HG03460 (cell line): ENCODE measurements around the gene CBLB.

Source experiments
- ATAC-seq: cut with Tn5 transposase; IDR thresholded peaks from one replicate; pipeline ENCODE4 v1.9.1; 2021; ENCODE audit not compliant: unreplicated experiment

Gene CBLB

DNA sequence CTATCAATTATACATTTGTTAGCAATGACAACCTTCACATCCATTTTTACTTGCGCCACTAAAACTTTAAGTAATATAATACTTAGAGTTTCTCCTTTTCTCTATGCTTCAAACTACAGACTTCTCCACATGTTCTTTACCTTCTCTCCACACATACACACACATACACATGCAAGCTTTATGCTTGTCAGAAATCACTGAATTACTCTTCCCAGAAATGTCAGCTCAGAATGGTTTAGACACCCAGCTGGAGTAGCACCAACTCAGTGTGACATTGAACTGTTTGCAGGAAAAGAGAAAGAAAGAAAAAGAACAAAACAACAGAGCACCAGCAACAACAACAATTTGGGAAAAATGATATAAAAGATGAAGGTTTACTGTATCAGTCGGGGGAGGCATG, 20.9 kb downstream of the CBLB start:
- no peak for ATAC-seq

DNA sequence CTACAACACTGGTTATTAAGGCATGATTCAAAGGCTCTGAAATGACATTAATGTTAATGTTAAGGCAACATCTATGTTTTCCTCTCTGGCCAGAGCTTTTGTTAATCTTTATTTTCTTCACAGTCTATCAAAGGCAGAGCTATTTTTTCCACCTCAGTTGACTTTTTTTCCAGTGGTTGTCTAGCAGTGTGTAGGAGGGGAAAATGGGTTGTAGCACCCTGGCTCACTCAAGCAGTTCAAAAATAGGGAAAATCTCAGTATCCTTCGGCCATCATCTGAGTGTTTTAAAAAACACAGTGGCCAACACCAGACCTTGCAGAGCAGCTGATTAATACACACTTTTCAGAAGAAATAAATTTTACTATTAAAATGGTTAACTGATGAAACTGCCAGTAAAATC, 21.4 kb downstream of the CBLB start:
- no peak for ATAC-seq

DNA sequence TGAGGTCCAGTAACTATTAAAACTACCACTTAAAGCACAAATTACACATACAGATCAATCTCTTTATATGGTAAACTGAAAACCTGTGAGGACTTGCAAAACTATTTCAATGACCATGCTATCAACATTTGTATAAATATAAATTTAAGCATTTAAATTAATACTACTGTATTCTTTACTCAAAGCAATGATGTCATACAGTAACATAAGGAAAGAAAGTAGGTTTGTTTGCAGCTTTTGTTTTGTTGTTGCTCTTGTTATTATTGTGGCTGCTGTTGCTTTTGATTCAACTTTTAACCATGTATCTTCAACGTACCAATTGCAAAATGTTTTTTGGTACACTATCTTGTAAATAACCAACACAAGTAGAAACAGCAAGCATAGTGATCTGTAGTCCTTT, 22.0 kb downstream of the CBLB start:
- no peak for ATAC-seq

DNA sequence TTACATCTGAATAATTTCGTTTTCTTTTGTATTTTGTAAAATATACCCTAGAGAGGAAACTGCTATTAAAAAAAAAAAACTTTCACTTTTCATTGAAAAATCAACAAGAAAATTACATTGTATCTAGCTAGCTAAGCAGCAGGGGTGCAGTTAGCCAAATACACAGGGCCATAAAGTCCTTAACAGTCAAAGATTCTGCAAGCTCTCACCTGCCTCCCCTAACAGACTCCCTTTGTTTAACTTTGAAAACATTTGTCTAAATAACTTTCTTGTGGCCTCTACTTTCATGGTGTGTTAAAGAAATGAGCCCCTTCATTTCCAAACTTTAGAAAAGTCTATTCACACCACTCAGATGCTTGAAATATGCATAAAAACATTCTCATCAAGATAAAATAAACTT, 23.3 kb downstream of the CBLB start:
- no peak for ATAC-seq

DNA sequence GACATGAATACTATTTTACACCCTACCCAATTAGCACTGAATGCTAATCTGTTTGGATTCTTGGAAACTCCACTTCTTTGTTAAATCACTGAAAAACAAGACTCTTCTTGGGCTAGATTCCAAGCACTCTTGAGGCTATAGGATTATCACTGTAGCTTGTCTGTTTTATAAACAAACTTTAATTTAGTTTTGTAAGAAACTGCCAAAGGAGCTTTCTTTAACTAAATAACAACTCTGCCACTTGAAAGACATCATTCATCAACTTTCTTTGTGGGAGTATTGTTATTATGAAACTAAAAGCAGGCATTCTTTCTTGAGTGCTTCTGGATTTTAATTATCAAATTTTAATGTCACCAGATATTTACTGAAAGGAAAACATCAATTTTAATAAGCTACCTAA, 24.1 kb downstream of the CBLB start:
- no peak for ATAC-seq

DNA sequence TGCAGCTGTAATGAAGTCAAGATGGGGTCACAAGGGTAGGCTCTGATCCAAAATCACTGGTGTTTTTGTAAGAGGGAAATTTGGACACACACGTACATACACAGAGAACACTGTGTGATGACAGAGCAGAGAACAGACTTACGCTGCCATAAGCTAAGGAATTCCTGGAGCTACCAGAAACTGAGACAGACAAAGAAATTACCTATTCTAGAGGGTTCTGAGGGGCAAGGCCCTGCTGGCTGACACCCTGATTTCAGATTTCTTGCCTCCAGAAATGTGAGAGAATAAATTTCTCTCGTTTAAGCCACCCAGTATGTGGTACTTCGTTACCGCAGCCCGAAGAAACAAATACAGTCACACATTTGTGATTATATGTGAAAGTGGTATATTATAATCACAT, 24.8 kb downstream of the CBLB start:
- no peak for ATAC-seq

DNA sequence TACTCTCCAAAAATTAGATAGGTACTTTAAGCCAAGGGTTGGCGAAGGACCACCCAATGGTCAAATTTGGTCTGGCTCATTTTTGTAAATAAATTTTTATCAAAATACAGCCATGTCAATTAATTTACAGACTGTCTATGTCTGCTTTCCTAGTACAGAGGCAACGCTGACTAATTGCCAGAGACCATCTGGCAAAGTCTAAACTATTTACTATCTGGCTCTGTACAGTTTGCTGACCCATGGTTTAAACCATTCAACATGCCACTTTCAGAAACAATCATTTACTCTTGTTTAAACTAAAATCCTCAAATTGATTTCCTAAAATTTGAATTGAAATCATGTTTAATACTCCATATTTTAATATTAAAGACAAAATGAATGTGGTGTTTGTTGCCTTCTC, 25.9 kb downstream of the CBLB start:
- ATAC-seq, result no peak

DNA sequence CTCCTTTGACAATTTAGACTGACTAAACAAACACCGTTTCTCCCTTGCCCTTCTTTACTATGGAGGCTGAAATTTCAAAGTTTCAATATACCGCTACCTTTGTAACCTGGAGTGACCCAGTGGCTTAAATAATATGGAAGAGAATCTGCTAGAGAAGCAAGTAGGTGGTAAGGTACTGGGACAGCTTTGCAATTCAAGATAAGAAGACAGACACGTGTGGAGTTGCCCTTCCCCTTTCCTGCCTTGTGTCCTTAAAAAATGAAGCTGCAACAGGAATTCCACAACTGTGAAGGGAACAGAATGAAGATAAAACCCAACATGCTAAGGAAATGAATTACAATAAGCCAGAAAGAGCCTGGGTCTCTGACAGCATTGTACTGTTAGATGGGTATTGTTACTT, 26.4 kb downstream of the CBLB start:
- ATAC-seq, result no peak

DNA sequence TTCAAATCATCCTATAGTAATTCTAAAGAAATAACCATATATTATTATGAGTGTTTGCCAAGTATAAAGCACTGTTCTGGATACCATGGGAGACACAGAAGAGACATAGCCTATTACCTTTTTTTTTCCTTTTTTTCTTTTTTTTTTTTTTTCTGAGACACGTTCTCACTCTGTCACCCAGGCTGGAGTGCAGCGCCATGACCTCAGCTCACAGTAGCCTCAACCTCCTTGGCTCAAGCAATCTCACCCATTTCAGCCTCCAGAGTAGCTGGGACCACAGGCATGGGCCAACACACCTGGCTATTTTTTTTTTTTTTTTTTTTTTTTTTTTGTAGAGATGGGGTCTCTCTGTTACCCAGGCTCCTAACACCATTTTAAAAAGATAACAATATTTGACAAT, 30.9 kb downstream of the CBLB start:
- ATAC-seq, result no peak

DNA sequence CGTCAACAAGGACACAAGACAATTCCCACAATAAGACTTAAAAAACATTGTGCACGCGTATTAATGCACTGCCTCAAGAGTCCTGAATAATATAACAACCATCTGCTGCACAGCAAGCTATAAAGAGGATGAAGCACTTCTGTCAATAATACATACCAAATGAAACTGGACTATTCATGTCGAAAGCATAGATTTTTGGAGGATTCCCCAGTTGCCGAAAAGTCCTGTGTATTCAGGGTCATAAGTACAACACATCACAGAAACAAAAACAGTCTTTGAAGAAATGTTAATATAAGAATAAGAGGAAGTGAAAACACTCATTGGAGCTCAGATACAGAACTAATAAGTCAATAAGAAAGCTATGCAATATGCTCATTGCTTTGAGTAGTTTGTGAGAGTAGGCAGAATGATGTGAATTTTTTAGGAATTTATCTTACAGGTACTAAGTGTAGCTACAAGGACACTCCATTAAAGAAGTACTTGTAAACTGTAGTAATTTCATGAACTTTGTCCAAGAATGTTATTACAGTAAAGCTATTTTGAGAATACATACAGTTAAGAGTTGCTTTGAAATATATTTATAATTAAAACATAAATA, 31.6 kb downstream of the CBLB start:
- ATAC-seq, result peak; percentile 96

DNA sequence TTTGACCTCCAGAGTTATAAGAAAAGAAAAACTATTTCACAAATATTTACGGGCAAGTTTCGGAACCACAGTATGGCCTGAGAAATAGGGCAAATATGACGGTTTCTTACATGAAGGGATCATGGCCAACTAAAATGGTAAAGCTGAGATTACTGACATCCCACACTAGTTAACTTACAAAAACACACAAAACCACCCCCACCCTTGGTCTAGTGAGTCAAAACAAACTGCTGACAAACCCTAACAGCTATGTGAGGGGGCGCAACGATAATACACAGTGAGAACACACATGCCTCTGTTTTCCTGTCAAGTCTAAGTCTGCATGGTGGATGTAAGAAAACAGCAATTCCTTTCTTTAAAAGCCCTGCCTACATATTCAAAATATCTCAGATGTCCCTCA, 32.3 kb downstream of the CBLB start:
- ATAC-seq, result peak; percentile 45

DNA sequence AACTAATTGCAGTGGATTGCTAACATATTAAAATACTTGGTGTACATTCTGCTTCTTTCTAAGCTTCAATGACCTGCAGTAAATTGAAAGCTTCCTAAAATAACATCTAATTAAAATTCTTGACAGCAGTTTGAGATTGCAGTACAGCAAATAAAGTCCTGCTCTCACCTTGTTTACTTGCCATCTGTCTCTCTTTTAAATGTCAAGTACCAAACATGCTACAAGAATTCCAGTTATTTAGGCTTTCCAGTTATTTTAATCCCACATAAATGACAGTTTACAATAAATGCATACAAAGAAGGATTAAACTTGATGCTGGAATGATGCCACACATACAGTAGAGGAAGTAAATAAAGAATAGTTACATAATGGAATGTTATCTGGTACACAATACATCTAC, 33.2 kb downstream of the CBLB start:
- ATAC-seq, result no peak

DNA sequence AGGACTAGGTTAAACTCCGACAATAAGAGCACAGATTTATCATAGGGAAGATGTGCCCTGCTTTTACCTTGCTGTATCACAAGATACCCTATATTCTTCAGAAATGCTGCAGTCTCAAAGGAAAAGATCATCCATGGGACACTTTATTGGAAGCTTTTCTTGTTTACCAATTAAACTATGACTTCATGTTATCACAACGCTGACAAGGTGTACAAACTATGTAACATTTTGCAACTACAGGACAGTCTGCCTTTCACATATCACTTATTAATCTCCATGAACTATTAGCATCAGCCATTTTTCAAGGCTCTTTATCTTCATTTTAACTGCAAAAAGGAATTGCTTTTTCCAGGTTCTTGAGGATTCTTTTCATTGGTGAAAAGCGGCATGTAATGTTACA, 34.0 kb downstream of the CBLB start:
- ATAC-seq, result no peak

DNA sequence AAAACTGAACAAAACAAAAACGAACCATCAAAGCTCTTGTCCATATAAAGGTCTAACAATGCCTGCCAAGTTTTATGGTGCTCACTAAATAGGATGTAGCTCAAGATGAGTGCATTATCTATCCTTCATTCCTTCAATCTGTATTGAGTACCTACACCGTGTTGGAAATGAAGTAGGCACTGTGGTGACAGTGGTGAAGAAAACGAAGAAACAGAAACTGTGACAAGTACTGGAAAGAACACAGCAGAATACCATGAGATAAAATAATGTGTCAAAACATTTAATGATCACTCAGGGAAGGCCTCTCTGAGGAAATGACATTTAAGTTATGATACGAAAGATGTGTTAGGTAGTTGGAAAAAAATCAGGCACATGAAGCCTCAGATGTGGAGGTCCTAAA, 36.2 kb downstream of the CBLB start:
- ATAC-seq, result no peak

DNA sequence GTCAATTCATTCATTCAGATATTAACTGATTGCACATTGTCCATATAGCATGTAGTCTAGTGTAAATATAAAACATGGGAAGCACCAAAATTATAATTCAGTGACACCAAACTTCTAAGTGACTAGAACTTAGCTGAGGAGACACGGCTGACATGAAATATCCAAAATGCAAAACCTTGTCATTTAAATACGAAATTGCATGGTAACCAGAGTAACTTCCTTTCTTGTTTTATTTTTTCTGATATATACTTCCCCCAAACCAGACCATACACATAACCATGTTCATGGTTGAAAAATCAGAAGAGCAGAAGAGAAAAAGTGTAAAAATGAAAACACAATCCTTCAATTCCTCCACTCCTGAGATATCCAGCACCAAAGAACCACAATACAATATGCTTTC, 38.0 kb downstream of the CBLB start:
- ATAC-seq, result no peak

DNA sequence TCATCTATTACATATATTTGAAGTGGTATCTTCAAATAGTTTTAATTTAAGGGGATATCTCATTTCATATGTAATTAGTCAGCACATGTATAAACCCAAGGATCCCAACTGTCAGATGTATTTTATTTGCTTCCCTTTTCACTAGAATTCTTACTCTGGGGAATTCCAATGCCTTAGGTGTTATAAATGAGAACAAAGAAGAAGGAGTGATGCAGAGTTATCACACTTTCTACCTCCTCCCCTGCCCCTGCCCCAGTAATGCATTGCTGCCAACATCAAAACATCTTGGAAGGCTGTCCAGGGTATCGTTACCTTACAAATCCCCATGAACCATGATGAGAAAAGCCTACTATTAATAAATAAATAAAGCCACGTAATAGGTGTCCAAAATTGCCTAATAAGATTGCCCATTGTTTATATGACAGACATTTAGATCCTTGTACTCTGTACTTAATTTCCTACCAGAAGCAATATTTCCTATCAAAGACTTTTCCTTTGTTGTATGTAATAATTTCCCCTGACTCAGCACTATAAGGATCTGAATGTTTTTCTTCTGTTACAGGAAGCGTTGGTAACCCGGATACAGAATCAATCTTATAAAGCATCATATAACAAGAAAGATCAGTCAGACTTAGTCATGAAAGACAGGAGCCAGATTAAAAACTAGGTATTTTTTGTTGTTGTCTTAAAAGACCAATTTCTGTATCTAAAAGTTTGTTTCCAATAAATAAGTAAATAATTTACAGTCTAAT, 38.8 kb downstream of the CBLB start:
- ATAC-seq, result no peak

DNA sequence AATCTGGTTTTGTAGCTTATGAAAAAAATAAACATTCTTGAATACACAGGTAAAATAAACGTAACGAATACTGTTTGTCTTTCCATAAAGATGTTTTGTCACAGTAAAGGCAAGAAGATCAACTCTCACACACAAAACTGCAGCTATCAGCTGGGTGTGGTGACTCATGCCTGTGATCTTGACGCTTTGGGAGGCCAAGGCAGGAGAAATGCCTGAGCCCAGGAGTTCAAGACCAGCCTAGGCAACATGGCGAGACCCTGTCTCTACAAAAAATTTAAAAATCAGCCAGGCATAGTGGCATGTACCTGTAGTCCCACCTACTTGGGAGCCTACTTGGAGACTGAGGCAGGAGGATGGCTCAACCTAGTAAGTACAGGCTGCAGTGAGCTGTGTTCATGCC, 39.6 kb downstream of the CBLB start:
- ATAC-seq, result no peak

DNA sequence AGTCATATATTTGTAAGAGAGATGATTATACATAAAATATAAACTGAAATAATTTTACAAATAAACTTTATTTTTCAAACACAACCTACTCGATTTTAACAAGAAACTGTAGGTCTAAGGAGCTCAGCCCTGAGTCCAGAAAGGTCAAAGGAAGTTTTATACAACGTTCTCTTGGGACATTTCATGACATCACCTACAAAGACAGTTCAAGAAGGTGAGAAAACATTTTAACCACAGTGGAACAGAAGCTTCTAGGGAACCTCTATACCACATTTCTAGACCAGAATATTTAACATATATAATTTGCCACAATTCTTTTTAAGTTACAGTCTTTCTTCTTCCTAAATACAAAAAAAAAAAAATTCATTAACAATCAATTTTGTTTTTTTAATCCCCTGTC, 40.1 kb downstream of the CBLB start:
- no peak for ATAC-seq

DNA sequence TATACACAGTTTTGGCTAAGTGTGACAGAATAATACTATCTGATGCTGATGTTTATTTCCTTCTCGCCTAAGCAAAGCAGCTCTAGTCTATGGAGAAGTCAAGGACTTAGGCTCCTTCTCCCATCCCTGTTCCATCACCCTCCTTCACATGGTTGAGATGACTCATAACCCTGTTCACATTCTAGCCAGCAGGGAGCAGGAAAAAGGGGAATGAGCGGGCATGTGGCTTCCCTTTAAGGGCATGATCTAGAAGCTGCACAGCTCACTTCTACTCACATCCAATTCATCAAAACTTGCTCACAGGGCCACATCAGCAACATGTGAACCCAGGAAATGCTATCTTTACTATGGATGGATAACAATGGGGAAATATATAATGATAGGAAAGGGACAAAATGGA, 40.9 kb downstream of the CBLB start:
- no peak for ATAC-seq

DNA sequence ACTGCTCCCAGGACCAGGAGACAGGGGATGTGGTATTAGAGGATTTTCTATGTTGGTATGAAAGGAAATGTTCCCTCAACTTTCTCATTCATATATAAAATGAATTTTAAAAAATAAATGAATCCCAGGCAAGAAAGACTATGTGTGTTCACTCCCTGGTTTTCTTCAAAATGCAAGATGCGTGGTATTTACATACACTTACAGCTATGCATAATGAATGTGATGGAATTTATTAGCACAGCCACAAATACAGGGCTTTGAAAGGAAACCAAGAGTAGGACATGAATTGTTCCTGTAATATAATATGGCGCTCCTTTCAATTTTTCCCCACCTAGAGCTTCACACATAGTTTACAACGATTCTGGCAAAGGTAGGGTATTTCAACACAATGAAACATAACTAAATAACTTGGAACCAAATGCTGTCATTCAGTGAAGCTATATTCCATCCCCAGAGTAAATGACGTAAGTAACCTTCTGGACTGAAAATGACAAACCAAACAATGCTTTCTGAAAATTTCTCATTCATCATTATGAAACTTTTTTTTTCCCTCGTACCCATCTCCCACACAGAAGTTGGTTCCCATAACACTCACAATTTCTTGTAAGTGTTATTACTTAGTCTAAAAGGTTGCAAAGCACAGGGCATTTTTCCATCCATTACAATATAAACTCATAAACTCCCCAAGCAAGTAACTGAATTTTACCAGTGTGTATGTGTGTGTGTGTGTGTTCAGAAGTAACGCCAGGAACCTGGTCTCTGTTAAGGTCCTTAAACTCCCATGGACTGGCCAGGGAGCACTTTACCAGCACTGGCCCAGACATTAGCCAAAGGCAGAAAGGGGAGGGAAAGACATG, 41.8 kb downstream of the CBLB start:
- ATAC-seq, result no peak

DNA sequence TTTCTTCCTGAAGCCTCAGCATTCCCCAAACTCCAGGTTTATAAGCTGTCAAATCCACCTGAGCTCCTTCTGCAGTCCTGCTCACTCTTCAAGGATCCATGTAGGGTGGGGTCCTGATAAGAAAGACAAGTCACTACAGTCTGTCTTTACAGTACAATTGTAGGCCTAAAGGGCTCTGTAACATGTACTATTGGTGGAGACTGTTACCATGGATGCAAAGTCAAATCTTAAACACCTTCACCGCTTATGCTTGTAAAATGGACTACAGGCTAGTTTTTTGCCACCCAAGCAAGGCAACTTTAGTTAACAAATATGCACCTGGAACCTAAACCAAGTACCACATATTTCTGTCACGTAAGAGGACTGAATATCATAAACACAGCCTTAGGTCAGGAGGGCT, 44.7 kb downstream of the CBLB start:
- no peak for ATAC-seq

DNA sequence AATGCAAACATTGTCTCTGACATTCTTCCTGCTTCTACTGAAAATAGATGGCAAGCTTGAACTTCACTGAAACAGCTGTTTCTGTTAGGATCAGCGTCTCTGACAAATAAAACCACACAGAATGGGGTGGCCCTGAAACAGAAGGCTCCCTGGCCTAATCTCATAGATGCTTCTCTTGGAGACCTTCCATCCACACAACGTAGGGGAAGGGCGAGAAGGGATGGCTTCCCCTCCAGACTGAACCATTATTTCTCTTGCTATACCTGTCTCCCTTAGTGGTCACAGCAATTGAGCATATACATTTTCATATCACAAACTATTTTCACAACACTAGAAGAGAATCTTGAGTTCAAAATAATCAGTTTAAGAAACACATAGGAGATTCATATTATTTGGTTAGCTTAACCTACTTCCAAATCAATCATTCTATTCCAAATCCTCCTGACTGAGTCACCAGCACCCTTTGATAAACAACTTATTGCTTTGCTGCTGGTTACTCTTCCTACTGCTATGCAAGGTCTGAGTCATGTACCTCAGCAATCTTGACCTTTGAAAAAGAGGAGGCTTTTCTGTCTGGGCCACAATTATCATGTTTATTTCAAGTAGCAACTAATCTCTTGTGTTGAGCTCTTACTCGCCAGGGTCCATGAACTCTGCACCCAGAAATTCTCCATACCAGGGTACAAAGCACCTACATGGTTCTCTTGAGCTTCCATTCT, 45.5 kb downstream of the CBLB start:
- ATAC-seq, result no peak
